Ovary (tissue), 3 donors: Measurements from ENCODE around the gene CPZ.

Experiments used
- POLR2A ChIP-seq: fragments of 450-650 bp; IDR thresholded peaks from one replicate; pipeline ENCODE4 v1.6.1; 2017; ENCODE audit warnings: antibody characterized with exemption, mild to moderate bottlenecking, moderate library complexity
- TF ChIP-seq, protein P1 (sequence below), 3 donors: fragments of 450-650 bp in 2 of 3; fragments of 200-600 bp in 1 of 3; IDR thresholded peaks; one replicate each; pipeline versions ENCODE4 v1.5.1 to v1.8.0; 2016 to 2022; ENCODE audit warnings: antibody characterized with exemption in 3 of 3, mild to moderate bottlenecking in 1 of 3
- donor health status: DM: no; HTN: no; CAD: no.

- TF ChIP-seq, protein P1, sequence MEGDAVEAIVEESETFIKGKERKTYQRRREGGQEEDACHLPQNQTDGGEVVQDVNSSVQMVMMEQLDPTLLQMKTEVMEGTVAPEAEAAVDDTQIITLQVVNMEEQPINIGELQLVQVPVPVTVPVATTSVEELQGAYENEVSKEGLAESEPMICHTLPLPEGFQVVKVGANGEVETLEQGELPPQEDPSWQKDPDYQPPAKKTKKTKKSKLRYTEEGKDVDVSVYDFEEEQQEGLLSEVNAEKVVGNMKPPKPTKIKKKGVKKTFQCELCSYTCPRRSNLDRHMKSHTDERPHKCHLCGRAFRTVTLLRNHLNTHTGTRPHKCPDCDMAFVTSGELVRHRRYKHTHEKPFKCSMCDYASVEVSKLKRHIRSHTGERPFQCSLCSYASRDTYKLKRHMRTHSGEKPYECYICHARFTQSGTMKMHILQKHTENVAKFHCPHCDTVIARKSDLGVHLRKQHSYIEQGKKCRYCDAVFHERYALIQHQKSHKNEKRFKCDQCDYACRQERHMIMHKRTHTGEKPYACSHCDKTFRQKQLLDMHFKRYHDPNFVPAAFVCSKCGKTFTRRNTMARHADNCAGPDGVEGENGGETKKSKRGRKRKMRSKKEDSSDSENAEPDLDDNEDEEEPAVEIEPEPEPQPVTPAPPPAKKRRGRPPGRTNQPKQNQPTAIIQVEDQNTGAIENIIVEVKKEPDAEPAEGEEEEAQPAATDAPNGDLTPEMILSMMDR (IDR thresholded peaks at IDR 0.05): no peak
- TF ChIP-seq POLR2A: no peak
Observed at GRCh38 chr4:8641931-8642650, 49.5 kb downstream of the CPZ start.
